Thoracic aorta (tissue), 2 donors: ENCODE data around the gene GDF7. TPM values are rescaled to one million over a fixed set of nuclear protein-coding genes. Genes with fewer than 3 reads are reported as not detected.

Source experiments
- ATAC-seq: fragments of 150-250 bp; one replicate; pipeline ENCODE4 v1.8.0; 2017; ENCODE audit warnings: low read depth; ENCODE audit not compliant: insufficient number of reproducible peaks, low FRiP score
- DNase-seq: peaks from one replicate; pipeline ENCODE4 v3.0.0-alpha.2; 2020; ENCODE audit warnings: low spot score
- H3K27ac ChIP-seq, 2 donors: fragments of 200-600 bp; sonication (generic); 1 replicate in 1 of 2; 2 replicates in 1 of 2; pipeline ENCODE4 v1.5.1; 2016; ENCODE audit warnings: mild to moderate bottlenecking in 2 of 2, moderate library complexity in 2 of 2
- H3K27me3 ChIP-seq: fragments of 200-600 bp; sonication (generic); replicated peaks from 2 replicates; pipeline ENCODE4 v1.6.0; 2016; ENCODE audit warnings: mild to moderate bottlenecking; ENCODE audit not compliant: insufficient read depth
- H3K36me3 ChIP-seq: fragments of 200-600 bp; sonication (generic); one replicate; pipeline ENCODE4 v1.5.1; 2016
- H3K4me1 ChIP-seq, 2 donors: fragments of 200-600 bp; sonication (generic); 1 replicate in 1 of 2; 2 replicates in 1 of 2; pipeline versions ENCODE4 v1.5.1 to v1.6.0; 2016; ENCODE audit warnings: low read depth in 2 of 2, mild to moderate bottlenecking in 1 of 2; ENCODE audit not compliant: control insufficient read depth in 1 of 2
- H3K4me3 ChIP-seq: fragments of 200-600 bp; sonication (generic); 2 replicates; pipeline ENCODE4 v1.5.1; 2016; ENCODE audit warnings: mild to moderate bottlenecking
- H3K9me3 ChIP-seq: fragments of 200-600 bp; sonication (generic); 2 replicates; pipeline ENCODE4 v1.5.1; 2016
- total RNA-seq, 2 donors: library from RNA; depleted of rRNA; stranded (reverse); fragments of >200 nt; gene quantifications; one replicate each; pipeline versions ENCODE4 v1.1.0 to v1.2.3, GENCODE V29; 2016
- TF ChIP-seq, protein P1 (sequence below): fragments of 200-600 bp; sonication (generic); IDR thresholded peaks from one replicate; pipeline ENCODE4 v1.5.1; 2019; ENCODE audit warnings: antibody characterized with exemption

GDF7 gene
- total RNA-seq, 2 donors from 2014 or later, result 39.7 to 40.7 TPM

DNA sequence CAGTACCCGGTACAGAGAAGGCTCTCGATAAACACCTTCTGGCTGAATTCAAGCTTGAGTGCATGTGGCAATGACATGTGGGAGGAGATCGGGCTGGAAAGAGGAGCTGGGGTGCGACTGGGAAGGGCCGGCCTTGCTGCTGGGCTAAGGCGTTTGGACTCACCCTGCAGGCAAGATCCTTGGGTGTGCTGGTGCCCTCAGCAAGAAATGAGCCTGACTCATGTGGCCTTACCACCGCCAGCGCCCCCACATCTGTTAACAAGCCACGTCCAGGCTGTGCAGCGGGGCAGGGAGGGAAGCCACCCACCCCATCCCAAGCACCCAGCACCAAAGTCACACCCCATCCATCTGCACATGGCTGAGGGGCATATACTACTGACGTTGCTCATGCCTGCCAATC lies 17.4 kb upstream of the GDF7 start:
- H3K27ac ChIP-seq, result peak overlapping the region; percentile 88 to 94
- no peaks in the 10 kb centered on the region for H3K27me3 ChIP-seq
- peaks cover 23 to 51% of the 10 kb centered on the region in 2 donors for H3K4me1 ChIP-seq
- peak overlapping the region; percentile 85 for H3K4me3 ChIP-seq
- ATAC-seq (no peak), DNase-seq (no peak)
- peaks cover 10% of the 10 kb centered on the region for H3K36me3 ChIP-seq
- TF ChIP-seq, protein P1, sequence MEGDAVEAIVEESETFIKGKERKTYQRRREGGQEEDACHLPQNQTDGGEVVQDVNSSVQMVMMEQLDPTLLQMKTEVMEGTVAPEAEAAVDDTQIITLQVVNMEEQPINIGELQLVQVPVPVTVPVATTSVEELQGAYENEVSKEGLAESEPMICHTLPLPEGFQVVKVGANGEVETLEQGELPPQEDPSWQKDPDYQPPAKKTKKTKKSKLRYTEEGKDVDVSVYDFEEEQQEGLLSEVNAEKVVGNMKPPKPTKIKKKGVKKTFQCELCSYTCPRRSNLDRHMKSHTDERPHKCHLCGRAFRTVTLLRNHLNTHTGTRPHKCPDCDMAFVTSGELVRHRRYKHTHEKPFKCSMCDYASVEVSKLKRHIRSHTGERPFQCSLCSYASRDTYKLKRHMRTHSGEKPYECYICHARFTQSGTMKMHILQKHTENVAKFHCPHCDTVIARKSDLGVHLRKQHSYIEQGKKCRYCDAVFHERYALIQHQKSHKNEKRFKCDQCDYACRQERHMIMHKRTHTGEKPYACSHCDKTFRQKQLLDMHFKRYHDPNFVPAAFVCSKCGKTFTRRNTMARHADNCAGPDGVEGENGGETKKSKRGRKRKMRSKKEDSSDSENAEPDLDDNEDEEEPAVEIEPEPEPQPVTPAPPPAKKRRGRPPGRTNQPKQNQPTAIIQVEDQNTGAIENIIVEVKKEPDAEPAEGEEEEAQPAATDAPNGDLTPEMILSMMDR, result no peak
- H3K9me3 ChIP-seq, result no peaks in the 10 kb centered on the region

DNA sequence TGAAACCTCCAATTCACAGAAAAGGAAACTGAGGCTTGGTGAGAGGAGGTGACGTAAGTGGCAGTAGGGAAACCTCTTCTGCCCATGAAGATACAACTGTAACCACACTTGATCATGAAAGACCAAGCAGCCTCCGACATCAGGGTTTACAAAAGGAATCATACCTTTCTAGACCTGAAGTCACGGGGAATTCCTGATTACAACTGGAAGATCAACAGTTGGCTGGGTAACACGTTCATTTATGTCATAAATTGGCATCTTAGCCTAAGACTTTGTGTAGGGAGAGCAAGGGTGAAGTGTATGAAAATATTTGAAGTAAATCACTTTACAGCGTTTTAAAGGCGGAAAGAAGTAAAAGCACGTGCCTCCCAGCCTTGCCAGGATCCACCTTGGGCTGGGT lies 17.0 kb upstream of the GDF7 start:
- H3K27me3 ChIP-seq, result no peaks in the 10 kb centered on the region
- H3K4me3 ChIP-seq, result peak overlapping the region; percentile 85
- peaks cover 23 to 51% of the 10 kb centered on the region in 2 donors for H3K4me1 ChIP-seq
- ATAC-seq, result no peak
- no peaks in the 10 kb centered on the region for H3K9me3 ChIP-seq
- DNase-seq, result no peak
- TF ChIP-seq, protein P1, result no peak
- H3K36me3 ChIP-seq, result peaks cover 8% of the 10 kb centered on the region
- H3K27ac ChIP-seq, result peak overlapping the region; percentile 88 to 94

DNA sequence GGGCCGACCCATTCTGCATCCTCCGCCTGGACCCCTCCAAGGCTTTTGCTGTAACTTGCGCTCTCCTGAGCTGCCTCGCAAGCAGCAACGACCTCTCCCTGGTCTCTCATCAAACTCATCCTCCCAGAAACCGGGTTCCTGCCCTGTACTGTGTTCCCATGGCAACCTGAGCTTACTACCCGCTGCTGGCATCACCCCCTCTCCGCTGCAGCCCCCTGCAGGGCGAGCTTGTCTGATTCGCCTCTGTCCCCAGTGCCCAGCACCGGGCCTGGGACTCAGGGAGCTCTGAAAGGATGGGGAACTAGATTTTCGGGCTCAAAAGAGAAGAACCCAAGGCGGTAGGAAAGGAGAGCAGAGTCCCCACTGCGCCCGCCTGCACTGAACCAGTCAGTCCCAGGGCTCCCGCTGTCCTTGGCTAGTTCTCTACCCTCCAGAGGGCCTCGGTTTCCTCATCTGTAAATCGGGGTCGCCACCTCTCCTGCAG lies 16.5 kb upstream of the GDF7 start:
- no peak for DNase-seq
- TF ChIP-seq, protein P1, result no peak
- Histone ChIP-seq H3K36me3 (peaks cover 4% of the 10 kb centered on the region), H3K27me3 (no peaks in the 10 kb centered on the region), H3K27ac (peak overlapping the region; percentile 88 to 94), H3K4me1 (peaks cover 23 to 51% of the 10 kb centered on the region in 2 donors), H3K4me3 (peak overlapping the region; percentile 85), H3K9me3 (no peaks in the 10 kb centered on the region)
- peak; percentile 12 for ATAC-seq

DNA sequence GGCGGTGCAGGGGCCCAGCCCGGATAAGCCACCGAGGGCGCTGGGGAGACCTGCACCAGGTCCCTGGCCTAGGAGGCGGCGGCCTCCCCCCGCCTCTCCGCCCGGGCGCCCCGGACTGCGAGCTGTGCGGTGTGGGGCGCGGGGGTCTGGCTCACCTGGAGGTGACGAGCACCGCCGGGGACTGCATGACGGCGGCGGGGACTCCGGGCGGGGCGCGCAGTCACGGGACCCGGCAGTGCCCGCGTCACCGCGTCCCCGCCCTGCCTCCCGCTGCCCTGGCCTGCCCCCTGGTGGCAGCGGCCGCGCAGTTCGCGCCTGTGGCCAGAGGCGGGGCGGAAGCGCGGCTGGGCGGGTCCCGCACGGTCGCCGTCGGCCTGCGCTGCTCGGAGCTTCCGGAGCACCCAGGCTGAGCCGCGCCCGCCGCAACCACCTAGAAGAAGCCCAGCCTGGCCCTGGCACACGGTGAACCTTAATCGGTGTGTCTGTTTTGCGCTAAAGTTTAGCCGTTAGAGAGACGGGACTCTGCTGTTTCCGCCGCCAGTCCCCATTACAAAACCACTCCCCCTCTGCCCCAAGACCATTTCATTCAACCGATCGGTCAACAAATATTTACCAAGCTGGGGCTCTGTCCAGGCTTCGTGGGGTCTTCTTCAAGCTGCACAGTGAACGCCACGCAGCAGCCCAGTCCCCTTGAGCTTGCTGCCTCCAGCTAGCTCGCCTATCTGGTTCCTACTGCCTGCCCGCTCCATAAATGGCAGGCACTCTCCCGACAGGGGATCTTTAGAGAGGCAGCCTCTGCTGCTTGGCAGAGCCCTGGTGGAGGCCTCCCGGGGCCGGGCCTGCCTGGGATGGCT lies 15.8 kb upstream of the GDF7 start, which contains the start of gene HS1BP3:
Gene HS1BP3 (minus strand): TSS at position 222 of the 854 bp plus-strand sequence. CDS start 35 bp downstream, at position 187.
- Histone ChIP-seq H3K27me3 (no peaks in the 10 kb centered on the region), H3K36me3 (peaks cover 4% of the 10 kb centered on the region), H3K27ac (peak within 1 kb of the TSS; percentile 88 to 94), H3K4me3 (peak within 1 kb of the TSS; percentile 85), H3K9me3 (no peaks in the 10 kb centered on the region), H3K4me1 (peaks cover 23 to 51% of the 10 kb centered on the region in 2 donors)
- DNase-seq (no peak), ATAC-seq (peak; percentile 75)
- TF ChIP-seq, protein P1, result peak; percentile 84

DNA sequence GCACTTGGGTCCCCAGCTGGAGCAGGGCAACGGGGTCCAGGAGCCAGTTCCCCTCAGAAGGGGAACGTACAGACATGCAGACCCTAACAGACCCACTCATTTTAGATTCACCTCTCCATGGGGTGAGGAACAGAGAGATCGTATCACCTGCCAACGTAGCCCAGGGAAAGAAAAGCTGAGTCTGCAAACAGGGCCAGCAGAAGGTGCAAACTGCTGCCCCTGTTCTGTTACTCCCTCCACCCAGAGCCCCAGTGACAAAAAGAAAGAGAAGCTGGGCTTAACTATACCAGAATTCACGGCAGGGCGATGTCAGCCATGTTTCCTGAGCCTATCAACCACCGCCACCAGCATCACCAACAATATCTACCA lies 15.2 kb upstream of the GDF7 start:
- DNase-seq, result no peak

More for the DNA sequence above, 15.2 kb upstream of the GDF7 start:
- Histone ChIP-seq H3K4me1 (peaks cover 23 to 51% of the 10 kb centered on the region in 2 donors), H3K27ac (peak overlapping the region; percentile 88 to 92), H3K36me3 (no peaks in the 10 kb centered on the region), H3K4me3 (peak overlapping the region; percentile 85), H3K9me3 (no peaks in the 10 kb centered on the region), H3K27me3 (no peaks in the 10 kb centered on the region)
- ATAC-seq, result no peak
- TF ChIP-seq, protein P1, result no peak
